GM19452 (cell line): ENCODE data around the gene SIAE.

Experiments used
- ATAC-seq: cut with Tn5 transposase; IDR thresholded peaks from one replicate; pipeline ENCODE4 v1.9.1; 2021; ENCODE audit not compliant: unreplicated experiment

SIAE gene

DNA sequence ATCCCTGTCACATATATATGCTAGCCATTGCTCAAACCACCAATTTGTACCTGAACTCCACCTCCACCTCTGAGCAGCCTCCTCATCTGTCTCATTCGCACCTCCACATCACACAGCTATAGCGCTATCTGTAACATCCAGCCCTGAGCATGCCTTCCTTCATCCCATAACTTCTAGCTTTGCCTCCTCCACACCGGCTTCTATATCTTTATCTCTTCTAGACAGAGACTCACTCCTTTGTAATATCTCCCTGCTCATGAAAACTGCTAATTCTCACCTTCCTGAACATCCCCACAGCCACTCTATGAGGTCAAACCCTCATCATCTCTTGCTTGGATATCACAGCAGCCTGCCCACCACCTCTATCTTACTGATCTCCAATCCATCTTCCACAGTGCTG lies 5.9 kb downstream of the SIAE start:
- ATAC-seq, result no peak

DNA sequence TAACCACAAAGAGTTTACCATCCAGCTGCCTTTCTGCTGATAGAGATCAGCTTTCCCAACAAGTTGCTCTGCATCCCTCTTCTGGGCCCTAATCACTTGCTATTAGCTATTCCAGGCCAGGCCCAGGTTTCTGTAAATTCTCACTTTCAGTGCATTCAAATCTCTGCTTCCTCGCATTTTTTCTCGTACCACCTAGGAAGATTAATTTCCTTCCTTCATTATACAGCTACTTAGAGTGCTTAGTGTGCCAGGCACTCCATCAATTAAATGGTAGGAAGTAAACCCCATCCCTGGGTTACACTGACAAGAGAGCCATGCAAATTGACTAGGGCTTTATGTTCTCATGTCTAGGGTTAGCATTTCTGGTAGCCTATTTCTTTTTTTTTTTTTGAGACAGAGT lies 9.7 kb downstream of the SIAE start:
- no peak for ATAC-seq

DNA sequence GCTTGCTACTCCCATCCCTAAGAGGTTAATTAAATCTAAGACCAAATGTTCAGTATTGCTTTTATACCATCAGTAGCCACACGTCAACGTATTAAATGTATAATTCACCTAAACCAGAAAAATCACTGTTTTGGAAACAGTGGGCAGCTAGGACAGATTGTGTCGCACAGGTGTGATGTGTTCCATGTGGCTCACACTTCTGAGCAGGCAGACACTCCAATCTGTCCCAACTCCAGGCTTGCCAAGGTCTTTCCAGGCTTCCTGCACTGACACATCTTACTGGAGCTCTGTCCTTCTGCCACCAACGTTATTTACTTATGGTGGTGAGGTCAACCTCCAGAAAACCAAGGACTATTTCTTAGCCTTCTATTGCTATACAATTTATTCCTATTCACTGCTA lies 11.4 kb downstream of the SIAE start:
- ATAC-seq, result no peak

DNA sequence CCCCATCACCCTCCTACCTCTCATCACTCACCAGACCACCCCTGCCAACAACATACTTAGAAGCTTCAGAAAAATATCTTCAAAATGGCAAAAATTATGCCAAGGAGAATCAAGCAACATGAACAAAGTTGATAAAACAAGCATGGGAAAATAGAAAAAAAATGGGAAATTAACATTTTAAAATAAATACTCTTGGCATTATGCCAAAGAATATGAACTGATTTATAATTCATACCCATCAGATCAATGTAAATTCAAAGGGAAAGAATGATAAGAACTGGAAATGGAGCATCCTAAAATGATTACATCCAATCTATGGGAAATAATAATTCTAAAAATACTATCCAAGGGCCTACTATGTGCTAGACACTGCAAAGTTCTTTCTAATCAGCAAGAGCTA lies 12.0 kb downstream of the SIAE start:
- ATAC-seq, result no peak

DNA sequence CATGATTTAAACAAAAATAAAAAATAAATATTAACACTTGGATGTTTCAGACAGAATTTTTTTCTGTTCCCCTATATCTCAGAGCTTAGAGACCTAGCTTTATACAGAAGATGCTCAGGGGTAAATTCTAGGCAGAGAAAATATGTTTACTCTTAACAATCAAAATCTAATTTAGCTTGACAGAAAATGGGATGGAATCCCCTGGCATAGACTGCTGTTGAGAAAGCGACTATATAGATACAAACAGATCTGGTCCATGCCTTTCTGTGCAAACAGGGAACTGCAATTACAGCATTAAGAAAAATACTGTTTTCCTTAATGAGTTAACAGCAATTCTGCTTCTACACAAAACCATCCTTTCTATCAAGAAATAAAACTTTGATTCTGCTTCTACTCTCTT lies 14.6 kb downstream of the SIAE start:
- no peak for ATAC-seq

DNA sequence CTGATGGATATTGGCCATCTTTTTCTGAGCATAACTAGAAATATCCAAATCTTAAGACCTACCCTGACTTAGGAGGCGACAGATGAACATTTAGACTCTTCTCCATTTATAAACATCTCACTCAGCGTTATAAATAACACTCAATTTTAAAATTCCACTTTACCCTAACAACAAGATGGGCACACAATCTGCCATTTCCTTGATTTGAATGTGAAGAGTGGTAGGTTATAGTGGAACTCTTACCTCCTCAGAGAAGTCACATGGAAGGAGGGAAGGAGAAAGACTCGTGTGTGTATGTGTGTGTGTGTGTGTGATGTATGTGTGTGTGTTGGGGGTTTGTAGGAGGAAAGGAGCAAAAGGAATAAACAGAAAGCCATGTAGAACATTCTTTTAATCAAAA lies 15.0 kb downstream of the SIAE start:
- ATAC-seq, result no peak

DNA sequence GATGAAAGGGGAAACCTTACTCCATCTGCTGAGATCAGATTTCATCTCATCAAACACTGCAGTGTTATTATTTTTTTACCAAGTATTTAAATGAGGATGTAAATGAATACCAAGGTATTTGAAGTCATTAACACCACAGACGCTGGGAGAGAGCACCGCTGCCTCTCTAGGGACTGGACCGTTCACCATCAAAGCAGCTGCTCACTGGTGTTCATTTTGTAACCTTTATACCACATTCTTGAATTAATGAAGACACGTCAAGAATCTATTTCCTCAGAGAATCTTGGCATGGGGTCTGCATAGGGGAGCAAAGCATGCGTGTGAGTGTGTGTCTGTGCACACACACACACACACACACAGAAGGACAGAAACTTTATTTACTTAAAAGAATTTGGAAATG lies 15.6 kb downstream of the SIAE start:
- no peak for ATAC-seq

DNA sequence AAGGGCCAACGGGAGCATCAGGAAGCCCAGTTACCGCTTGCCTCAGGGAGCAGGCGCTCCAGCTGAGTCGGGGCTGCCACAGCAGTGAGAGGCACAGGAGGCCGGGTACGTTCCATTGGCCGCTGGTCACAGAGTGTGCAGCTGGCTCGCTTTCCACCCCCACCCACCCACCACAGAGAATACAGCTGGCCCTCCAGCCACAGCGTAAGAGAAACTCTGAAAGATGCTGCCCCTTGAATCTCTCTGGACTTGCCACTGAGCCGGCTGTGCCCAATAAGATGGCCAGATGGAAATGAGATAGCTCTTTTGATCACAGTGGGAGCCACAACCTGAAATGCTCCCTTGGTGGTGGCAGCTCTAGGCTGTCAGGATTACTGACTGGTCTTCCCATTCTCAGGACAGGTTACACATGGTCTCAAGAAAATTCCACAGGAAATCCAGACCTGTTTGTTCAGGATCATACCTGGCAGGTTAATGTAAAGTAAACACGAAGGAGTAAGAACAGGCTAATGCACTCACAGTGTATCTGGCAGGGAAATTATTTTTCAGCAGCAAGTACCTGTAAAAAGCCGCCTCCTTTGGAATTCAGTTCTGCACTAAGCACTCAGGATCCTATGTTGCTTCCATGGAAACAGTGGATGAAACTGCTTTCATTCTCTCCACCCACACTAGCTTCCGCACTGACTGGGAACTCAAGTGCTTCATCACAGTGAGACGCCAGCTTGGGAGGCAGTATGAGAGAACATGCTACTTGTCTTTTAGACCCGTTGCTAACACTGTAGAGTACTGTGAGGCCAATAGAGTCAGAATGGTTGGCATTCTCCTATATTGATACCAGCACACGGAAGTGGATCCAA lies 16.5 kb downstream of the SIAE start:
- ATAC-seq, result no peak

DNA sequence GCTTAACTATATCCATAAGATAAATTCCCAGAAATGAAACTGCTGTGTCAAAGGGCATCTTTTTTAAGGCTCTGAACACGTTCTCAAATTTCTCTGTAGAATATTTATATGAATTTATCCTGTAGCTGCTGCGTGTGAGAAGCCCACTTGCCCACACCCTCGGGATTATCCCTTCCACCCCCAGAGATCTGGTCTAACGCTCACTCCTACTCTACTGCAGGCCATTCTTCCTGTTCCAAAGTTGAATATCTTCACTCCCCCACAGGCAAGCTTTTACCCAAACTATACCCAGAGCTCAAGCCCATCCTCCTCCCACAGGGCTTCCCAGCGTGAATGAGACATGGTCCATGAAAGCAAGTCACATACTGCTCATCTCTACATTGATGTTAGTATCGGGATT lies 24.9 kb downstream of the SIAE start:
- no peak for ATAC-seq

DNA sequence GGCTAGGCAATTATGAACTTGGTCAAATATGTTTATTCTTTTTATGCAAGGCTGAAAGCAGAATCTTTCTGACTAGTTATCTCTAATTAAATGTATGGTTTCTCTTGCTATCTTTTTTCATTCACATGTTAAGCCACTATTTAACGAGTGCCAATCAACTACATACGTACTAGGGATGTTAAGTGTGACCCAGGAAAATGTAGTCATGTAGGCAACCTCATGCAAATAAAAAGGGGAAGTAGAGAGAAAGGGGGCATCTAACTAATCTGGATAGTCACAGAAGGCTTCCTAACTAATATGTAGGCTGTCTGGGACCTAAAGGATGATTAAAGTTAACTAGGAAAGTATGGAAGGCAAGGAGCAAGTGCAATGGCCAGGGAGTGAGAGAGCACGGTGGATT lies 27.4 kb downstream of the SIAE start:
- no peak for ATAC-seq

DNA sequence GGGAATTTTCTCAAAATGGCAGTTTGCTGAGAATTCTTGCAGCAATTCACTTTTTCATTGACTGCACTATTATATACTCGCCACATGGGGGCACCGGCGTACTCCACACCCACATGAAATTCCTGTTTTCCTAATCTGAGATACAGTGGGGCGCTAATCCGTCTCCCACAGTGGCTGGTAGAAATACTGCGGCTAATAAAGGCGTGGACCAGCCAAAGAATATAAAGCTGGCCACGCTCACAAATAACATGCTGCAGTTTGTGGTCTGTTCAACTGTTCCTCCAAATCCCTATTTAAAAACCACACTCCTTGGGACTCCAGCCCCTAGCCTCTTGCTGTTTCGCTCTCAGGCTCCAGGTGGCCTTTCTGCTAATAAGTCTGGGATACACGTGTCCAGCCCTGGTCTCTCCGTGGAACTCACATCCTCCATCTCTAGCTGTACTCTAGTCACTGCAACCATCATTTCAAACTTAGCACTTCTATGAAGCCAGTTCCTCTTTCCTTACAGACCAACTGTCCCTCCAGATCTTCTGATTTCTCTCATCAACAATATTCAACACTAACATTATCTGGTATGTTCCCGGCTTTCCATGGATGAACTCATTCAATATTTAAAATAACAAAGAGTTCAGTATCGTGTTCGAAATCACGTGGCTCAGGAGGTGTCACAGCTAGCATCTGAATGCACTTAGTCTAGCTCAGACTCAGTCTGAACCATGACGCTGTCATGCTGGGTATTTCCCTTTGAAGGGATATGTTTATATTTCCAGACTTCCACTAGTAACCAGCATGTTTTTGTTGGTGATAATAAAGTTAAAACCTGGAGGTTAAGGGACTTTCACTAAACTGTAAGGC lies 28.9 kb downstream of the SIAE start:
- ATAC-seq, result peak; percentile 58

DNA sequence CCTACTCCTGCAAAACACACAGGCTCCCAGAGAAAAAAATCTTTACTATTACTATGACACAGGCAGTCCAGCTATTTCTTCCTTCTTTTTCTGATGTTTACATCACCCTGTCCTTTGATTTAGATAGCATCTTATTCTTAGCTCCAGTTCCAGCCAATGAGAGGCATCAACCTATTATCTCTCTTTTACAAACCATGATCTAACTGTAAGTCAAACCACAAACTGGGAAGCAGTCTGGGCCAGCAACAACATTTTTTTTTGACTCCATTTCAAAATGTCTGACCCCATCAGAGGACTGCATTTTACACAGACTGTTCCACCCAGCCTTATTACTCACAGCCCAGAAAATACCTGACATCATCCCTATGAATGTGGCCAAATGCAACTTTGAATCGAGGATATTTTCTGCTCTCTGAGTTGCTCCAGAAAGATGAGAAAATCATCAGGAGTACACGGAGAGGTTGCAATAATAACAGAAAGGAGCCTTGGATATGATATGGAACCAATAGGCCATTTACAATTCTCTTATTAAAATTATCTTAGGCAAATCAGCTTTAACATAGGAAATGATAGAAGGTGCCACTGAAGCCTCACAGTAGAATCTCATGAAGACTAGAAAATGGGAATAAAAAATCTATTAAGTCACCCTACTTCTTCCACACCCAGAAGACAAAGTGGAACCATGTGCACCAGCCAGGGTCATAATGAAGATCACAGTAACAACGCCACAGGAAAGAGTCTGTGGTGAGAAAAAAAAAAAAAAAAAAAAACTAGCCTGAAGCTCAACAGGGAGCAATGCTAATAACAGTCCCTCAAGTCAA lies 29.7 kb downstream of the SIAE start:
- no peak for ATAC-seq

DNA sequence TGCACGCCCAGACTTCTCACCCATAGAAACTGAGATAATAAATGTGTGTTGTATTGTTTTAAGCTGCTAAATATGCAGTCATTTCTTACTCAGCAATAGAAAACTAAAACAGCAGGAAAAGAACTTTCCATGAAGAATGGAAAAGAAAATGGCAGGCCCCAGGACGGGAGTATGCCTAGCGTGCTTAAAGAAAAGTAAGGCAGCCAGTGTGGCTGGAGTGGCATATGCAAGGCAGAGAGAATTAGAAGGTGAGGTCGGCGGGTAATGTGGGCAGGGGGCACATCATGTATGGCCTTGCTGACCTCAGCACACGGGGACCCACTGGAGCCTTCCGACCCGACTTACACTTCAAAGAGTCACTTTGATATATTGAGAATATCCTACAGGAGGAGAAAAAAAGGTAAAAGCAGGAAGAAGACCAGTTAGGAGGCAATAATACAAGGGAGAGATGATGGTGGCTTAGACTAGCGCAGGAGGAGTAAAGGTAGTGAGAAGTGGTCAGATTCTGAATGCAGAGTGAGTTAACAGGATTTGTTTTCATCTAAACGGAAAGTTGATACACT lies 30.4 kb downstream of the SIAE start:
- ATAC-seq, result no peak

DNA sequence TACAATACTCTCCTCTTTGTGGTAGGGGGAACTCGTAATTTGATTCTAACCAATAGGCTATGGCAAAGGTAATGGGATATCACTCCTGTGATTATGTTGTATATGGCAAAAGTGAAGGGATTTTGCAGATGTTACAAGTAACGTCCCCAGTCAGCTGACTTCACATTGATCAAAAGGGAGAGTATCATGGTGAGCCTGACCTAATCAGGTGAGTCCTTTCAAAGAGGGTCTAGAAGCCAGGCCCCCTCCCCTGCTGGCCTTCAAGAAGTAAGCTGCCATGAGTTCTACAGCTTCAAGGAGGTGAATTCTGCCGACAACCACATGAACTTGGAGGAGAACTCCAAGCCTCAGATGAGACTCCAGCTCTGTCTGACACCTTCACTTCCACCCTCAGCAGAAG lies 30.9 kb downstream of the SIAE start:
- no peak for ATAC-seq

DNA sequence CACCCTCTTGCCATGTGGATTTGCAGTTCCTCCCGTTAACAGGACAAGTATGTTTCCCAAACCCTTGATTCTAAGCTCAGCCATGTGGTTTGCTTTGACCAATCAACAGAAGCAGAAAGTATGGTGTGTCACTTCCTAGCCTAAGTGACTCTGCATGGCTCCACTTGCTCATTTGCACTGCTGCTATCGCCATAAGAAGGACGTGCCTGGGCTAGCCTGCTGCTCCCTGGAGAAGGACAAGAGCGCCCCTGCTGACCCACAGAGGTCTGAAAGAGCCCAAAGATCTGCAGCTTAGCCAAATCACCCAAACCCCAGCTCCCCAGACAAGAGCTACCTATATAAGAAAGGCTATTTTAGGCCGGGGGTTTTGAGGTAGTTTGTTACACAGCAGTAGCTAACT lies 32.9 kb downstream of the SIAE start:
- no peak for ATAC-seq

DNA sequence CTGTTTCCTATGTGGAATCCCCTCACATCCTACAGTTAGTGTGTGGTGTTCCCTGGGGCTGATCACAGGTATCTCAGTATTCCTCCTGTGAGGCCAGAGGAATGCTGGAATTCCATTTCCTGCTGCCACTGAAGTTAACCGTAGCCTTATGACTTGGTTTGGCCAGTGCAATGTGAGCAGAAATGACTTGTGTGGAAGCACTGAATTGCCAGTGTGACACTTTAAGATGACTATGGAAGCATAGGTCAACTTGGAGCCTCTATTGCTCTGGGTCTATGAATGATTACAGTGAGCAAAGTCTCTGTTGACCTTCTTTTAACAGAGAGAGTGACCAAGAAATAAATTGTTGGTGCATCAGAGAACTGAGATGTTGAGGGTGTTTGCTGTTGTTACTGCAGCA lies 34.4 kb downstream of the SIAE start:
- no peak for ATAC-seq

DNA sequence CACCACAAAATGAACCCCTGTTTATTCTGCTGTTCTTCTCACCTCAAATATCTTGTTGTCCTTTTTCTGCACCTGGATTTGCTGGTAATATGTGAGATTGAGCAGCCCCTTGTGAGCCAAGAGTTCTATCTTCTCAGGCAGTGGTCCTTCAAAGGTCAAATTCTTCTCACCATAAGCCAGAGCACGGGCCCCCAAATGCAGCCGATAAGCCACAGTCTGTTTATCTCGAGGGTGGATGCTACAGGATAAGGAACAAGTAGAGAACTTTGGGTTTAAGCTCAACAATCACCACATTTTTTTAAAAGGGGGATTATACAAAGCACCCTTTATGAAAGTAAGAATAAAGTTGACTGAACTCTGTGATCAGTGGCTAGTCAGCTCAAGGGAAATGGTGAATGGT lies 35.0 kb downstream of the SIAE start:
- ATAC-seq, result no peak

DNA sequence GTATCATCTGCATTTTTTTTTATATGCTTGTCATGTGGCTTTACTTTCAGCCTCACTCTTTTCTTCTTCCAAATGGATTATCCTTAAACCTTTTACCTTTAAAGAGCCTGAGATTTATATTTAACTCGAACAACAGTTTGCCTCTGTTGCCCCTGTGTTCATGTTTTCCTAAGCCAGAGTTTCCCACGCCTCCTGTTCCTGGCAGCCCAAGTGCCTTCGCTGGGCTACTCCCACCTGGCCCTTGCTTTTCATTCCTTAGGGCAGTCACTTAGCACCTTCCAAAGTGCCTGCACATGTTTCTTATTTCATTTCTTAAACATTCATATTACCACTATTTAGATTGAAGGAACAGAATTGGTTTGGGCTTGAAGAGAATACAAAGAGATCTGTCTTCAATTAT lies 37.6 kb downstream of the SIAE start:
- no peak for ATAC-seq

DNA sequence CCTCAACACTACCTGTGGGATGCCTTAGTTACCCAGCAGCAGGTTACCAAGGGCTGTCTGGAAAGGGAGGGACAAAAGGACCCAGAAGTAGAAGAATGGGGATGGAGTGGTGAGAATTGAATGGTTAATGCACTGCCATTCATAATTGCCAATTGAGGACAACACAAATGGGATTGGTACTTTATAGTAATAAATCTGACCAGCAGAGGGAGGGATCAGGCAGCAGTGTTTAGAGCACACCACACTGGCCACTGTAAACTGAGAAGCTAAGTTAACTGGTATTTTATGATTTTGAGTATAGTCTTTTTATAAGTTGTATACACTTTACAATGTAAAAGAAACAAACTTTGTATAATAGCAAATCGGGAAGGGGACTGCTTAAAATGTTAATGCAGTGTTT lies 40.2 kb downstream of the SIAE start:
- ATAC-seq, result no peak

DNA sequence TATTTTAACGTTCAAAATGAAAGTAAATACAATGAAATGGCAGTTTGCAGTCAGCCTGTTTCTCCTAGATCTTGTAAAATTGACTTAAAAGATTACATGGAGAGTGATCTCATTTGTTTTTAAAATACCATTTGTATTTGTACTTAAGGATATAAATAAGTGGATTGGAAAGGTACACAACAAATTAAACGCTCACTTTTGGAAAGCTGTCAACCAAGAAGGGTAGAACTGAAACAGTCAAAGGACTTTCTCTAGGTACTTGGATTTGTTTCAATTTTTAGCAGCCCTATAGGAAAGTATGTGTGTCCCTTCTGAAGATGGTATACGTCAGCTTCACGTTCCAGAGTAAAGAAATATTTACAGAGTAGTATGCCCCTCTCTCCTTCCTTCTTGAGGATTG lies 43.6 kb downstream of the SIAE start:
- ATAC-seq, result no peak

DNA sequence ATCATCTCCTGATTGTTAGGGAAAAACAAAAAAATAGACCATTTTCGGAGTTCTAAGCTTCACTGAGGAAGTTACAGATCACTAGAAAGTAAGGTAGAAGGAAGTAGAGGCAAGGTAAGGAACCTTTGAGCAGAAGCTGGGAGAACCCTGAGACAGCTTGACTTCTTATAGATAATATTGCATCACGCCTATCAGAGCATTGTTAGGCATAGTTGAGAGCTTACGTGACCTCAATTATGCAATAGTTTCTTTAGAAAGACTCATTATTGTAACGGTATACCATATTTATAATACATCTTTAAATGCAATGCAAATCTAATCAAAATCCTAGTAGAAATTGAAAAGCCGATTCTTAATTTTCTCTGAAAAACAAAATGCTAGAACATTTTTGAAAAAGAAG lies 46.0 kb downstream of the SIAE start:
- ATAC-seq, result no peak
